ENCODE data around the gene SBF1.

SBF1 gene

DNA sequence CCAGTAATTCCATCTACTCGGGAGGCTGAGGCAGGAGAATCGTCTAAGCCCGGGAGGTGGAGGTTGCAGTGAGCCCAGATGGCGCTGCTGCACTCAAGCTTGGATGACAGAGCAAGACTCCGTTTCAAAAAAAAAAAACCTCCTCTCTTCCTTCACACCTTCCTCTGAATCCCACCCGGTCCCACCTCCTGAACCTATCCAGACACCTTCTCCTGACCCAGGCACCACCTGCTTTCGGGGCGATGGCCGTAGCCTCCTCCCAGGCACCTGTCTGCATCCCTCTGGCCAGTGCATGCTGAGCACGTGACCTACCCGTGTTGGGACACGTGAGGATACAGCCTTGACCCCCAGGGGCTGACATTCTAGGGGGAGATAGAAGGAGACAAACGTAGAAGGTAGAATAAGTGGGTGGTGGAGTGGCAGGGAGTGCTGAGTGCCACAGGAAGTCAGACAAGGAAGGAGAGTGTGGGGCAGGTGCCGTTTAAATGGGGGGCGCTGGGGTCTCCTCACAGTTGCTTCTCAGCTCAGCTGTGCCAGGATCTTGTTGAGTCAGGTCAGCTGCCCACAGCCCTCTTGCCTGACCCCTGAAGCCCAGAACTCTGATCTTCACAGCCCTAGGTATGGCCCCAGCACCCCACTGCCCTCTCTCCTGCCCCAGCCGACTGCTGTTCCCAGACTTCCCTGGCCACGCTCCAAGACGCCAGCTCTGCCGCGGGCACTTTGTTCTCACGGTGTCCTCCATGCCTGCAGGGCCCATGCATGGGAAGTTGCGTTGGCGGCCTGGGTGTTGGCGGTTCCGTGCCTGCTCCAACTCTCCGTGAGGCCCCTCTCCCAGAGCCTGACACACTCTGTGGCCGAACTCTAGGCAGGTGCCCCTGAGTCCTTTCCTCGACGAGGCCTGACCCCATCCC, 10.6 kb upstream of the SBF1 start:
- DNase-seq = no peak

DNA sequence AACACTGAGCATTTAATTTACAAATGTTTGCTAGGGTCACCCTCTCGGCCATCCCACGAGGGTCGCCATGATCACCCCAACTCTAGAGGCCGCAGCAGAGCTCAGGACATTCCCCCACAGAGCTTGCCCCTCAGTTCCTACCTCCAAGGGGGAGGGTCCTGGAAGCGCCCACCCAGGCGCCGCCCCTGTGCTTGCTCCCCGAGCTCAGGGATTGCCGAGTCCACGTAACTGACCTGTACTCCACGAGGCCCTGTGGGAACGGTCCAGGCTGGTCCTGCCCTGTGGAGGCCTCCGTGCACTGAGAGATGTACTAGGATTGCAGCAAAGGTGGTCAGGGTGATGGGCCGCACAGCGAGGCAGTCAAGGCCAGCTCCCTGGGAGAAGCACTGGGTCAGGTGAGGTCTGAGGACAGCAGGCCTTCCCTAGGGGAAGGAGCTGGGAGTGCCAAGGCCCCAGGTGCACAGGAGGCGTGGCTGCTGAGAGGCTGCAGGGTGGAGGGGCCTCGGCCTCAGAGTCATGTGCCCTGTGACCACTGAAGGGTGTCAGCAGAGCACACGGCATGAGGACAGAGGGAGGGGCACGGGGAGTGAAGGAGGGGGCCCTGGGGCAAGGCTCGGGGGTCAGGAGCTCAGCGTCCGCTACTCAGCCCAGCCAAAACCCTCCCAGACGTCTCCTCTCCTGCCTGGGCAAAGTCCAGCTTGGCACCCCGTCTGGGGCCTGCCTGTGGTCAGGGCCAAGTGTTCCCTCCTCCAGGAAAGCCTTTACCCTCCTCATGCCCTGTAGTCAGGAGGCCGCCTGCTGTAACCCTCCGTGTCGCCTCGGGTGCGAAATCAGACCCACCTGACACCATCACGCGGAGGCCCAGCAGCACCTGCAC, 9.4 kb upstream of the SBF1 start:
- no peak for DNase-seq

- no peak for DNase-seq
Measured at GRCh38 chr22:50483556-50483955, 8.7 kb upstream of the SBF1 start.

DNA sequence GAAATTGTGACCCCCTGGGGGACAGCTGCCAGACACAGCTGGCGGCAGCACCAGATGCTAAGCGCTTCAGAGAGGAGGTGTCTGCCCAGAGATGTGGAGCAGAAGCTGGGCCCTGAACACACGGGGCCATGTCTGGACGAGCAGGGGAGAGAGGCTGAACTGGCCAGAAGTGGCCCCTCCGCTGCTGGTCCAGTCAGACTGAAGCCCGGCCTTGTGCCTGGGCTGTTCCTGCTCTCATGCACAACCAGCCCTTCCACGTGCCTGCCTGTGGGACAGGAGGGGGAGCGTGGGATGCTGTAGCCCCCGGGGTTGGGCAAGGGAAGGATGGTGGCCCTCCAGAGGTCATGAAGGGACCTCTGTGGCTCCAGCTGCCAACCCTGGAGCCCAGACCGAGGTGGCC, 8.3 kb upstream of the SBF1 start:
- DNase-seq = no peak

DNA sequence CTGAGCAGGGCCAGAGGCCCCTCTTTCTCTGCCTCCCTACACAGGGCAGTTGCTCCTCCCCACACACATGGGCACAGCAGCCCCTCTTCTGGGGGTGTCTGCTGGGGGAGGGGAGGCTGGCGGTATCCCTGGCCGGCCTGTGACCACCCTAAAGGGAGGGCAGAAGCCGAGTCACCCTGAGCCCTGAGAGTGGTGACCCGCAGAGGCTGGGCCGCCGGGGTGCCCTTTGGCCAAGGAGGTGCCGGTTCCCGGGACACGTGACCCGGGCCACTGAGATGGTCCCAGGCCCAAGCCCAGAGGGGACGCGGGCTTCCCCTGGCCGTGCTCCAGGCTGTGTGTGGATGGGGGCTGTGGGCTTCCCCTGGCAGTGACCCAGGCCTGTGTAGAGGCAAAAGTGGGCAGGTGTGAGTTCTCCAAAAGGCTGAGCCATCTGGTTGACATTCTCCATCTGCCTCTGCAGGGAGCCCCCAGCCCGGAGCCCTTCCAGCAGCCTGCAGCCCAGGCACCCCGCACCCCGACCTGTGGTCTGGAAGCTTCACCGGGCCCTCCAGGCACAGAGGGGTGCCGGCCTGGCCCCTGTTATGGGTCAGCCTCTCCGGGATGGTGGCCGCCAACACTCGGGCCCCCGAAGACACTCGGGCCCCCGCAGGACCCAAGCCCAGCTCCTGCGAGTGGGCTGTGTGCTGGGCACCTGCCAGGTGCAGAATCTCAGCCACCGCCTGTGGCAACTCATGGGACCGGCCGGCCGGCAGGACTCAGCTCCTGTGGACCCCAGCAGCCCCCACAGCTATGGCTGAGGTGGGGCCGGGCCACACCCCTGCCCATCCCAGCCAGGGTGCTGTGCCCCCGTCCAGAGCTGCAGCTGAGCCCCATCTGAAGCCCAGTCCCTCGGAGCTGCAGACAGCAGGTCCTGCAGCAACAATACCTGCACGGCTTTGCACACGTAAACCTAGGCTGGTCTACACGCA, 7.6 kb upstream of the SBF1 start:
- no peak for DNase-seq

DNA sequence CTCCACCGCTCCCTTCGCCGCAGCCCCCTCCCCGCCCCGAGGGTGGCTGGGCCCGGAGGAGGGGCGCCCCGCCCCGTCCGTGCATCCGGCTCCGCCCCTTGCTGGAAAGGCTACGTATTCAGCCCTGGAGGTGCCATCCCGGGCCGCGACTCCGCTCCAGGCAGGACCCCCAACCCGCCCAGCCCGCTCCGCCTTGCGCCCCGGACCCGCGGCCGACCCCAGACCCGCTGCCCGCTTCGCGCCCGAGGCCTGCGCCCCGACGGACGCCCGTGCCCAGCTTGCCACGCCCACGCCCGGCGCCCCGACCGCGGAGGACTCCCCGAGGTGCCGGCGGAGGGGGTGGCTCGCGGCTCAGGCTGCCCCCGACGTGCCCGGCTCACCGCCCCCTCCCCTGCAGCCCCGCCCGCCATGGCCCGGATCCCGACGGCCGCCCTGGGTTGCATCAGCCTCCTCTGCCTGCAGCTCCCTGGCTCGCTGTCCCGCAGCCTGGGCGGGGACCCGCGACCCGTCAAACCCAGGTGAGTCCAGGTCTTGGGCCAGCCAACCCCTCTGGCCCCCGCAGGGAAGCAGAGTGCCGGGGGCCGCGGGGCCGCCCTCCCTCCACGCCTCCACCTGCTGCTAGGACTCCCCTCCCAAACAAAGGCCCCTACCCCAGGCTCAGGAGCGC, 6.7 kb upstream of the SBF1 start, which contains the start of gene ADM2:
Gene ADM2, plus strand, starts transcription at position 104 of the 667 bp plus-strand sequence. Its CDS starts 305 bp downstream, at position 409.
- peak; percentile 76 to 78 for DNase-seq

DNA sequence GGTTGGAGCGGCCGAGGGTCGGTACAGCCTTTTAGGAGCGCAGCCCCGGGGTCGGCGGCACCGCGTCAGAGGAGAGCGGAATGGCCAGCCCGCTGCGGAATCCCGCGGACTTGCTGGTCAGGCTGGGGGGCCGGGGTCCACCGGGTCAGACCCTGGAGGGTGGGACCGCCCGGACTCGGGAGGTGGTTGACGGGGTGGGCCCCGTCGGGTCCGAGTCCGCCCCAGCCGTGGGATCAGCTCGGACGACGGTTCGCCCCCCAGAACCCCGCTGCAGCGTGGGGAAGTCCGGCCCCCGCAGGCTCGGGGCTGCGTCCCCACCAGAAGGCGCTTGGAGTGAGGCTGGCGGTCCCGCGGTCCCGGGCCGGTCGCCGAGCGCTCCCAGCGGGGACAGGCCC, 6.2 kb upstream of the SBF1 start:
- DNase-seq = no peak

DNA sequence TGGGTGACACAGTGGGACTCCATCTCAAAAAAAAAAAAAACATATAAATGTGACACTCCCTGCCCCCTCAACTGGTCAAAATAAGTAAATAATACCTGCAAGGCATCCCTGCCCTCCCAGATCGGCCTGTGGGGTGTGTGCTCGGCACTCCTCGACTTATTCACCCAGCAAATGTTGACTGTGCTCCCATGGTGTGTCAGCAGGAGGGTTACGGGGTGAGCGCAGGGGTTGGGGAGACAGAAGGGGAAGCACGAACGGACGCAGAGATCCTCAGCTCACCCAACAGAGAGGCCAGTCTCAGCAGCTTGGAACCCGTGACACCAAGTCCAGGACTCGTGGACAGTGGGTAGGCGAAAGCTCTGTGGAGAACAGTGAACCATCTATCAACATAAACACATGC, 4.9 kb upstream of the SBF1 start:
- DNase-seq = no peak

GRCh38 chr22:50477923-50478322, 3.1 kb upstream of the SBF1 start:
- DNase-seq = no peak

- no peak for DNase-seq
Measured at GRCh38 chr22:50476868-50477267, 2.0 kb upstream of the SBF1 start.

- DNase-seq = no peak
Measured at GRCh38 chr22:50475652-50476002, 792 bp upstream of the SBF1 start.

GRCh38 chr22:50473855-50474671, 772 bp downstream of the SBF1 start:
- DNase-seq = peak; percentile 46 to 56

DNA sequence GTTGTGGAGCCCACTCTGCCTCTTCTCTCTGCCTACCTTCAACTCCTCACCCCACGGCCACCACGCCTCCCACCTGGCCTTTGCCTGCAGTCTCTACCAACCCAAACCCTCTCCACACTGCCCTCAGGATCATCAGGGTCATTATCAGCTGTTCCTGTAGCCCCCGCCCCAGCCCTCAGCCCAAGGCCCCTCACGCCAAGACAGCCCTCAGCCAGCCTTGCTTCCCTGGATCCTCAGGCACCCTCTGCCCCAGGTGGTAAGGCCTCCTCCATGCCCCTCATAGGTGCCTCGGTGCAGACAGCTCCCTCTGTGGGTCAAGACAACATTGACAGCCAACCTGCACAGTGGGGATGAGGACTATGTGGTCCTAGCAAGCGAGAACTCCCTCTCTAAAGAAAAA, 1.7 kb downstream of the SBF1 start:
- peak; percentile 46 to 55 for DNase-seq

DNA sequence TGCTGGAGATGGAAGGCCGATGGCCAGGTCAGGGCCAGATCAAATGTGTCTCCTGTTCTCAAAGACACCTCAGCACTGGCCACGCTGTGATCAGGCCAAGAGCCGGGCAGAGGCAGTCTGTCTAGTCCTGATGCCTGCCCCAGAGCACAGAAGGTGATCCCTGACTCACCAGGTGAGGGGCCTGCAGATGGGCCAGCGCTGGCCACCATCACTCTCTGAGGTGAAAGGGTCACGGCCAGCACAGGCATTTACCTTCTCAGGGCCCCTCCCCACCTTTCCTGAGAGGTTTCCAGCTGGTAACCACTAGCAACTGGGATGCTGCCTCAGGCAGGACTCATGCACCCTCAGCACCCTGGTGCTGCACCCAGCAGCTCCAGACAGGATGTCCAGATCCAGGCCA, 2.9 kb downstream of the SBF1 start:
- DNase-seq = no peak

DNA sequence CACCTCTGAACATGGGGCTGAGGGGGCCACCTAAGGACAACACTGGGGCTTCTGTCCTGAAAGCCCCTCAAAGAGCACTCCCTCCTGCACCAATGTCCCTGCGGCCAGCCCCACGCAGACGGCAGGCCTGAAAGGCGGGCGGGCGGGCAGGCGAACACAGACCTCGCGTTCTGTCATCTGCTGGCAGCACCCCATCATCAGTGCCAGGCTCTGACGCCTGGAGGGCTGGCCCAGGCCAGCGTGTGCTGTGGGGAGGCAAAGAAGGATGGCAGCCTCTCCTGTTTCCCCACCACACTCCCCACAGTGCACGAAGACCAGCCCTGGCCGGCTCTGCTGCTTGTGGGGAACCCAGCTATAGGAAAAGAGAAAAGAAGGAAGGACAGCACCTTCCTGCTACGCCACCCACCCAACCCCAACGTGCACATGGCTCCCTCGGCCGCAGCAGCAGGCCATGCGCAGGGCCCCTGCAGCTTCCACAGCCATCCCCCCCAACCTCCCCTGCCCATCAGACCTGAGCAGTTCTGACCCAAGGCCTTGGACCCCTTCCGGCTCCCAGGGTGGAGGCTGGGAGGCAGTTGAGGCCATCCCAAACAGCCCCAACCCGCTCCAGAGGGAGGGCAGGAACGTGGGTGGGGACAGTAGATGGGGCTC, 3.5 kb downstream of the SBF1 start:
- no peak for DNase-seq

DNA sequence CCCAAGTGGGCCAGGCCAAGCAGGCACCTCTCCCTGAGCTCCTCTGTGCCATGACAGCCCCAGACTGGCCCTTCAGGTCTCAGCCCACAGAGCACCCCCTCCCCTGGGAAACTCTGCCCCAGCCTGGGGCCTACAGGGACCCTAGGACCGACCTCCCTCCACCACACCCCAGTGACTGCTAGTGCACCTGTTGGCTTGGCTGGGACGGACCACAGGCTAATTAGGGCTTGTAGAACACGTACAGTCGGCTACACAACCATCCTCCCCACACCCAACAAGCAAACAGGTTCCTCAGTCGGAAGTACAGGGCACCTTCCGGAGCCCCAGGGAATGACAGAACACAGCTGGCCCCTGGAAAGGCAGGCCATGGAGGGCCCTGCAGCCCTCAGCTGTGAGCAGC, 4.3 kb downstream of the SBF1 start:
- peak in 1 of 2 experiments; percentile 26 for DNase-seq

- peak; percentile 92 to 94 for DNase-seq
Measured at GRCh38 chr22:50469377-50470305, 5.2 kb downstream of the SBF1 start.

- no peak for DNase-seq
Measured at GRCh38 chr22:50468626-50469025, 6.2 kb downstream of the SBF1 start.

GRCh38 chr22:50467773-50468440, 6.9 kb downstream of the SBF1 start:
- DNase-seq = no peak

Data from activated CD4-positive, alpha-beta T cell treated with anti-CD3 and anti-CD28 coated beads, Interleukin-2, amount 50 U/mL, for 48 hours (primary cell).